ENCODE data around the gene SP9. TPM values are rescaled to one million over a fixed set of nuclear protein-coding genes. Genes with fewer than 3 reads are reported as not detected.

Gene SP9
- total RNA-seq = not detected in 2 replicates

GRCh38 chr2:174334781-174335251, at the start of gene SP9:
TSS of gene SP9 (plus strand) at chr2:174334954. CDS start at chr2:174335093, 139 bp downstream.

Other genes with a start within 250 kb of the SP9 start
- gene OLA1, start 86.4 kb upstream of the SP9 start, total RNA-seq = 58.4 and 59.4 TPM in 2 replicates
- gene SCRN3, start 60.8 kb downstream of the SP9 start, total RNA-seq = 9.4 and 9.9 TPM in 2 replicates
- gene GPR155, start 152.1 kb downstream of the SP9 start, total RNA-seq = 1.2 and 3.4 TPM in 2 replicates